Activated CD8-positive, alpha-beta T cell treated with anti-CD3 and anti-CD28 coated beads, Interleukin-2, amount 10 ng/mL, durations not matched to agents 7 days and 5 days (primary cell): ENCODE data around the gene SLC25A31. TPM values are rescaled to one million over a fixed set of nuclear protein-coding genes. Genes with fewer than 3 reads are reported as not detected.

Experiments used
- ATAC-seq: fragments of 150-1000 bp; cut with Tn5 transposase; one replicate; pipeline ENCODE4 v1.10.0; 2021; ENCODE audit warnings: moderate library complexity
- CTCF ChIA-PET: fragments of 350-600 bp; sonication (Branson Sonifier 250); formaldehyde crosslinking; loops from one replicate; lab custom pipeline; 2021; ENCODE audit warnings: antibody characterized with exemption; lab: Charles Lee
- POLR2A ChIA-PET: fragments of 350-600 bp; sonication (Branson Sonifier 250); formaldehyde crosslinking; loops from one replicate; lab custom pipeline; 2021; ENCODE audit warnings: antibody characterized with exemption; lab: Charles Lee
- DNase-seq: peaks from one replicate; pipeline ENCODE4 v3.0.0-alpha.2; 2020
- H3K27ac Mint-ChIP-seq: one replicate; pipeline ENCODE4 v1.8.0; 2021; ENCODE audit warnings: mild to moderate bottlenecking, mixed read lengths
- H3K27me3 Mint-ChIP-seq: one replicate; pipeline ENCODE4 v1.8.0; 2021; ENCODE audit warnings: low read depth, mixed read lengths
- H3K36me3 Mint-ChIP-seq: one replicate; pipeline ENCODE4 v1.8.0; 2021; ENCODE audit warnings: low read depth, mixed read lengths
- H3K4me1 Mint-ChIP-seq: one replicate; pipeline ENCODE4 v1.8.0; 2021; ENCODE audit warnings: low read depth, mixed read lengths
- H3K4me3 Mint-ChIP-seq: one replicate; pipeline ENCODE4 v1.8.0; 2021; ENCODE audit warnings: mild to moderate bottlenecking, mixed read lengths
- H3K9me3 Mint-ChIP-seq: one replicate; pipeline ENCODE4 v1.8.0; 2022; ENCODE audit warnings: mixed read lengths; ENCODE audit not compliant: insufficient read depth
- total RNA-seq, 2 experiments: library from RNA; stranded (reverse); gene quantifications; one replicate each; pipeline ENCODE4 v1.2.3, GENCODE V29; 2021

SLC25A31 gene
- total RNA-seq, 2 experiments from 2014 or later: not detected

GRCh38 chr4:127747883-127748282, 17.7 kb downstream of the SLC25A31 start:
- H3K9me3 Mint-ChIP-seq: peaks cover 4% of the 10 kb centered on the region
- CTCF ChIA-PET: no interaction called here

DNA sequence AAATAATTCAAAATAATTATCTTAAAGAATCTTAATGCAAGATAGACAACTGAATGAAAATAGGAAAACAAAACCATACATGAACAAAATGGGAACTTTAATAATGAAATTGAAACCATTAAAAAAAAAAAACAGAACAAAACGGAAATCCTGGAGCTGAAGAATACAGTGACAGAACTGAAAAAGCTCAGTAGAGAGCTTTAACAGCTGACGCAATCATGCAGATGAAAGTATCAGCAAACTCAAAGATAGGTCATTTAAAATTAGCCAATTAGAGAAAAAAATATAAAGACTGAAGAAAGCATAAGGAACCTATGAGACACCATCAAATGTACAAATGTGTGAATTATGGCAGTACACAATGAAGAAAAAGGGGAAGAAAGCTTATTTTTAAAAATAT, 18.8 kb downstream of the SLC25A31 start:
- Mint-ChIP-seq H3K27ac (no peak overlapping the region), H3K36me3 (no peaks in the 10 kb centered on the region), H3K27me3 (peaks cover 6% of the 10 kb centered on the region), H3K4me3 (no peak overlapping the region), H3K9me3 (peaks cover 4% of the 10 kb centered on the region), H3K4me1 (no peaks in the 10 kb centered on the region)
- ATAC-seq (no peak), DNase-seq (no peak)
- ChIA-PET CTCF (no interaction called here), POLR2A (no interaction called here)

More at GRCh38 chr4:127747883-127748282, 17.7 kb downstream of the SLC25A31 start:
- no peak overlapping the region for H3K4me3 Mint-ChIP-seq
- no peak overlapping the region for H3K27ac Mint-ChIP-seq
- DNase-seq: no peak
- ATAC-seq: no peak
- POLR2A ChIA-PET: no interaction called here
- no peaks in the 10 kb centered on the region for H3K4me1 Mint-ChIP-seq
- H3K36me3 Mint-ChIP-seq: no peaks in the 10 kb centered on the region
- H3K27me3 Mint-ChIP-seq: peaks cover 6% of the 10 kb centered on the region

- Mint-ChIP-seq H3K4me1 (no peaks in the 10 kb centered on the region), H3K36me3 (no peaks in the 10 kb centered on the region), H3K27me3 (peaks cover 3% of the 10 kb centered on the region), H3K9me3 (no peaks in the 10 kb centered on the region), H3K27ac (no peak overlapping the region), H3K4me3 (no peak overlapping the region)
- DNase-seq (no peak), ATAC-seq (no peak)
- POLR2A ChIA-PET: no interaction called here
- CTCF ChIA-PET: no interaction called here
Observed at GRCh38 chr4:127756906-127757305, 26.7 kb downstream of the SLC25A31 start.

GRCh38 chr4:127759228-127759820, 29.1 kb downstream of the SLC25A31 start:
- Mint-ChIP-seq H3K4me3 (no peak overlapping the region), H3K36me3 (no peaks in the 10 kb centered on the region), H3K27me3 (peaks cover 3% of the 10 kb centered on the region), H3K4me1 (no peaks in the 10 kb centered on the region), H3K27ac (no peak overlapping the region), H3K9me3 (no peaks in the 10 kb centered on the region)
- no peak for ATAC-seq
- DNase-seq: no peak
- ChIA-PET CTCF (no interaction called here), POLR2A (no interaction called here)

DNA sequence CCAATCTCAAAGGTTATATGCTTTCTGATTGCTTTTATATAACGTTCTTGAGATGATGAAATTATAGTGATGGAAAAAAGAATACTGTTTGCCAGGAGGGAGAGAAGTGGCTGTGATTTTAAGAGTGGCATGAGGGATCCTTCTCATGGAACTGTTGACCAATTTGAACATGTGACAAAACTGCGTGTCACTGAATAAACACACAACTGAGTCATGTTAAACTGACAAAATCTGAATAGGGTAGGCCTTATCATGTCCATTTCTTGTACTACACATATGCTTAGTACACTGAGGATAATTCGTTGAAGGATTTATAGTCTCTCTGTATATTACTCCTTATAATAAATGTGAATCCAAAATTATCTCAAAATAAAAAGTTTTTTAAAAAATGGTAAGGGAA, 29.7 kb downstream of the SLC25A31 start:
- DNase-seq (no peak), ATAC-seq (no peak)
- Mint-ChIP-seq H3K4me1 (no peaks in the 10 kb centered on the region), H3K9me3 (no peaks in the 10 kb centered on the region), H3K4me3 (no peak overlapping the region), H3K36me3 (no peaks in the 10 kb centered on the region), H3K27me3 (peaks cover 3% of the 10 kb centered on the region), H3K27ac (no peak overlapping the region)
- ChIA-PET CTCF (no interaction called here), POLR2A (no interaction called here)

DNA sequence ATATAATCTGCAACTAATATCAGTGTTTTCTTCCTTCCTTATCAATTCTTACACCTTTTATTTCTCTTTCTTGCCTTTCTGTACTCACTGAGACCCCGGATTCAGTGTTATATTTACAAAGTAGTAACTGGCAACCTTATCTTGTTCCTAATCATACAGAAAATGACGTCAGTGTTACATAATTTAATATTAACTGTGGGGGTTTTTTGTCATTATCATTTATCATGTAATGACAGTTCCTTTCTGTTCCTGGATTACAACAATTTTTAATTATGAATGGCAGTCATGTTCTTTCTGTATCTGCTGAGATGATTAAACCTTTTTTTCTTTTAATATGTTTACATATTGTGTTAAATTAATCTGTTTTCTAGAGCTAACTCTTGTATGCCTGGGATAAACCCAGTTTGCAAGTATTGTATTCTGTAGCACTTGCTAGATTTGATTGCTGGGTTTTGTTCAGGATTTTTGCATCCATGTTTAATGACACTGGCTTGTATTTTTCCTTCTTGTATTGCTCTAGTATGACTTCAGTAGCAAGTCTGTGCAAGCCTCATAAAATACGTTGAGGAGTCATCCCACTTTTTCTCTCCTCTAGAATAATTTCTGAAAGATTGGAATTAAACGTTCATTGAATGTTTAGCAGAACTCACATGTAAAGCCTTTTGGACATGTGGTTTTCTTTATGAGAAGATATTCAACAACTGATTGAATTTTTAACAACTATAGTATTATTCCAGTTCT, 41.5 kb downstream of the SLC25A31 start:
- DNase-seq (no peak), ATAC-seq (no peak)
- H3K27me3 Mint-ChIP-seq: peaks cover 26% of the 10 kb centered on the region
- no peak overlapping the region for H3K4me3 Mint-ChIP-seq
- no peak overlapping the region for H3K27ac Mint-ChIP-seq
- ChIA-PET POLR2A (no interaction called here), CTCF (no interaction called here)
- H3K4me1 Mint-ChIP-seq: no peaks in the 10 kb centered on the region
- no peaks in the 10 kb centered on the region for H3K36me3 Mint-ChIP-seq
- no peaks in the 10 kb centered on the region for H3K9me3 Mint-ChIP-seq

DNA sequence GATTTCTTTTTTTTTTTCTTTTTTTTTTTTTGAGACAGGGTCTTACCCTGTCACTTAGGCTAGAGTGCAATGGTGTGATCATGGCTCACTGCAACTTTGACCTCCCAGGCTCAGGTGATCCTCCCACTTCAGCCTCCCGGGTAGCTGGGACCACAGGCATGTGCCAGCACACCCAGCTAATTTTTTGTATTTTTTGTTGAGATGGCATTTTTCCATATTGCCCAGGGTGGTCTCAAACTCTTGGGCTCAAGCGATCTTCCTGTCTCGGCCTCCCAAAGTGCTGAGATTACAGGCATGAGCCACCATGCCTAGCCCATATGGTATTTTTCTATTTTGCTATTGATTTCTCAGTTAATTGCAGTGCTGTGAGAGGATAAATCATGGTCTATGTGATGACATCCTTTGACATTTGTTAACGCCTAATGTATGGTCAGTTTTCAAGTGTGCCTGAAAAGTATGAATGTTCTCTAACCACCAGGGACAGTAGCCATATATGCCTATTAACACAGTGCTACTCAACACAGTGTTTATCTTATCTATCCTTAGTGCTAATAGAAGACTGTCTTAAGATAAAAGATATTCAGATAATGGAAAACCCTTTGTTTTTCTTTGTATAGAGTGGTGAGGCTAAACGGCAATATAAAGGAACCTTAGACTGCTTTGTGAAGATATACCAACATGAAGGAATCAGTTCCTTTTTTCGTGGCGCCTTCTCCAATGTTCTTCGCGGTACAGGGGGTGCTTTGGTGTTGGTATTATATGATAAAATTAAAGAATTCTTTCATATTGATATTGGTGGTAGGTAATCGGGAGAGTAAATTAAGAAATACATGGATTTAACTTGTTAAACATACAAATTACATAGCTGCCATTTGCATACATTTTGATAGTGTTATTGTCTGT, 42.8 kb downstream of the SLC25A31 start:
- Mint-ChIP-seq H3K36me3 (no peaks in the 10 kb centered on the region), H3K9me3 (no peaks in the 10 kb centered on the region), H3K4me1 (no peaks in the 10 kb centered on the region), H3K4me3 (no peak overlapping the region), H3K27ac (no peak overlapping the region), H3K27me3 (peaks cover 31% of the 10 kb centered on the region)
- POLR2A ChIA-PET: no interaction called here
- CTCF ChIA-PET: interaction anchor here (0.7 kb wide), 1 partner anchor 1169 kb away, joined by 3 read pairs; no protein-coding TSS in a partner anchor
- ATAC-seq (no peak), DNase-seq (no peak)

DNA sequence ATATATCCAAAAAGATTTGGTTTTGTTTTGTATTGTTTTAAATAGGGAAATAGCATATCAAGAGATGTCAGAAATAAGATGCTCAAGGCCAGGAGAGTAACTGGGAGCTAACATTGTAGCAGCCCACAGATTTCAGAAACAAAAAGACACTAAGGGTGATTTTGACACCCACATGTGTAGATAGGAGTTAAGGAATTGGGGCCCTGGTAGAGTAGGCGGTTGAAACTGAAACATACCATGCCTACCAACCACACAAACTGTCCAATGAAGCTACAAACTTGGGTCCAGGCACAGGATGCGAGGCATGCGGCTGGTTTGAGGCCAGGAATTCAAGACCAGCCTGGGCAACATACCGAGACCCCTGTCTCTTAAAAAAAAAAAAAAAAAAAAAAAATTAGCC, 45.6 kb downstream of the SLC25A31 start:
- ChIA-PET CTCF (no interaction called here), POLR2A (no interaction called here)
- Mint-ChIP-seq H3K36me3 (peaks cover 2% of the 10 kb centered on the region), H3K9me3 (no peaks in the 10 kb centered on the region), H3K4me1 (no peaks in the 10 kb centered on the region), H3K4me3 (no peak overlapping the region), H3K27ac (no peak overlapping the region), H3K27me3 (peaks cover 45% of the 10 kb centered on the region)
- DNase-seq (no peak), ATAC-seq (no peak)

DNA sequence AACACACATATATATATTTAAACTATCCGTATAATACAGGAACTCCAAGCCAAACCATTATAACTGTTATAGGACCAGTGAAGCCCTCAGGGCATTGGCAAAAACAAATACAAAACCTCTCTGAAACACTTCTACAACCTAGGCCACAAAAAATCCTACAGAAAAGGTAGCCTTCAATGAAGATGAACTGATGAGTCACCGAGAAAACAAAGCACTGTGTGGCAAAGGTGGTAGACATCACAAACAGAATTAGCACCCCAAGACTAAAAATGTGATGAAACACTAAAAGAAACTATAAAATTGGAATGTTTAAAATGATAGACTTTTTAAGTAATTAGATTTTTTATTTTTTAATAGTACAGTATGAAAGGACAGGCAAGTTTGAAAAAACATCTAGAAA, 46.4 kb downstream of the SLC25A31 start:
- ATAC-seq (no peak), DNase-seq (no peak)
- H3K36me3 Mint-ChIP-seq: peaks cover 5% of the 10 kb centered on the region
- no peaks in the 10 kb centered on the region for H3K9me3 Mint-ChIP-seq
- POLR2A ChIA-PET: no interaction called here
- no peak overlapping the region for H3K4me3 Mint-ChIP-seq
- no peak overlapping the region for H3K27ac Mint-ChIP-seq
- CTCF ChIA-PET: no interaction called here
- H3K4me1 Mint-ChIP-seq: peaks cover 6% of the 10 kb centered on the region
- H3K27me3 Mint-ChIP-seq: peaks cover 45% of the 10 kb centered on the region

DNA sequence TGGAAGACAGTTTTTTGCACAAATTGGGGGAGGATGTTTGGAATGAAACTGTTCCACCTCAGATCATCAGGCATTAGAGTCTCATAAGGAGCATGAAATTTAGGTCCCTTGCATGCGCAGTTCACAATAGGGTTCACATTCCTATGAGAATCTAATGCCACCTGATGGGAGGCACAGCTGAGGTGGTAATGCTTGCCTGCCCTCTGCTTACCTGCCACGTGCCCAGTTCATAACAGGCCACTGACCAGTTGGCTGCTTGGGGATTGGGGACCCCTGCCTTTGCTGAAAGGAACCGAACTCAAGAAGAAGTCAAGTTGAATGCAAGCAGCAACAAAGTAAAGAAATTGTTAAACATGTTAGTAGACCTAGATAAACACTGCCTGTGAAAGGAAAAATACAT, 47.3 kb downstream of the SLC25A31 start:
- ChIA-PET CTCF (no interaction called here), POLR2A (no interaction called here)
- H3K4me1 Mint-ChIP-seq: peaks cover 9% of the 10 kb centered on the region
- H3K36me3 Mint-ChIP-seq: peaks cover 5% of the 10 kb centered on the region
- H3K4me3 Mint-ChIP-seq: no peak overlapping the region
- H3K27me3 Mint-ChIP-seq: peaks cover 45% of the 10 kb centered on the region
- no peaks in the 10 kb centered on the region for H3K9me3 Mint-ChIP-seq
- ATAC-seq: no peak
- no peak for DNase-seq
- H3K27ac Mint-ChIP-seq: no peak overlapping the region

DNA sequence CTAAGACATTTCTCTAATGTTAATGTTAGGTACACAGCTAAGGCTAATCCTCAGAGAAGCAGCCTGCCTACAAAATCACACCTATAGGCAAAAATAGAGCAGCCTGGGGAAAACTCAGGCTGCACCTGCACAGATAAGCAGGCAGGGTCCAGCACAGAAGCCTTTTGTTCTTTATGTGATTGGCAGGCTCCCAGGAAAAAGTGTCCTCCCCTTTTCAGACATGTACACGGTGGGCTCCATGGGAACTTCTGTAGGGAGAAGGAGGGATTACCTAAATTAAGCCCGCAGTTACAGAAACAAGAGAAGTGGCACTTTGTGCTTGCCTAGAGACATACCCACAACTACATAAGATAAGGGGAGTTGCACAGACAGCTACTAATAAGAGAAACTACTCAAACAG, 47.9 kb downstream of the SLC25A31 start:
- H3K9me3 Mint-ChIP-seq: no peaks in the 10 kb centered on the region
- no peak overlapping the region for H3K27ac Mint-ChIP-seq
- ATAC-seq: no peak
- H3K4me1 Mint-ChIP-seq: peaks cover 15% of the 10 kb centered on the region
- CTCF ChIA-PET: no interaction called here
- H3K4me3 Mint-ChIP-seq: no peak overlapping the region
- H3K36me3 Mint-ChIP-seq: peaks cover 5% of the 10 kb centered on the region
- POLR2A ChIA-PET: no interaction called here
- H3K27me3 Mint-ChIP-seq: peaks cover 49% of the 10 kb centered on the region
- no peak for DNase-seq

DNA sequence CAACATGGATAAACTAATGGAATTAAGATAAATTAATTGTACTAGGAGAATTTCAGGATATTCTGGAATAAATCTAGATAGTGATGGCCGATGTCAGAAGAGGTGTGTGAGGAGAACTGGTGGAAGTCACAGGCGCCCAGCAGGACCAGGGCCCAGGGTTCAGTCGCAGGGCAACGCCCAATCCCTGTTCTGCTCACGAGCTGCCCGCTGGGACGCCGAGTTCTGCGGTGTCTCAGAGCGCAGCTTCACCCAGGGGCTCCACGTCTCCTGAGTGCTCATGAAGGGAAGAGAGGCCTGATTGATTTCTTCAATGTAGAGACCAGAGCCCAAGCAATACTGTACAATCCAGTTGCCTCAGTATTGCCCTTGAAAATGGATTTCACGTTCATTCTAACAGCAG, 50.4 kb downstream of the SLC25A31 start:
- H3K4me1 Mint-ChIP-seq: peaks cover 19% of the 10 kb centered on the region
- ChIA-PET CTCF (no interaction called here), POLR2A (no interaction called here)
- DNase-seq (no peak), ATAC-seq (no peak)
- H3K27me3 Mint-ChIP-seq: peaks cover 59% of the 10 kb centered on the region
- no peak overlapping the region for H3K4me3 Mint-ChIP-seq
- H3K36me3 Mint-ChIP-seq: peaks cover 5% of the 10 kb centered on the region
- H3K27ac Mint-ChIP-seq: no peak overlapping the region
- H3K9me3 Mint-ChIP-seq: no peaks in the 10 kb centered on the region
